Hippocampal formation (tissue), 2 donors: ENCODE measurements around the gene REM2.
A peak's percentile ranks its signal among the peaks of the same experiment; 100 is the strongest.
"Not testable (repeated sequence)": the region's sequence is repeated elsewhere in the genome, so short reads cannot be mapped to it uniquely, and the experiment has no call there.

ENCODE experiments used
- DNase-seq, 2 donors: peaks; one replicate each; lab custom pipeline; 2025; lab: John Stamatoyannopoulos, UW

Gene REM2

GRCh38 chr14:22848351-22849164 is 34.5 kb upstream of the REM2 start:
- DNase-seq, result no peak

- peak in 1 of 2 donors; percentile 39 for DNase-seq
These were observed 33.7 kb upstream of the REM2 start for GRCh38 chr14:22849212-22849819.

GRCh38 chr14:22850944-22851764 is 31.9 kb upstream of the REM2 start:
- peak; percentile 19 to 48 for DNase-seq

- DNase-seq, result not testable (repeated sequence)
These were observed 30.8 kb upstream of the REM2 start for GRCh38 chr14:22852178-22852577.

GRCh38 chr14:22852599-22852939 is 30.5 kb upstream of the REM2 start:
- DNase-seq, result no peak

GRCh38 chr14:22852940-22853767 is 29.9 kb upstream of the REM2 start:
- DNase-seq, result peak in 1 of 2 donors; percentile 70

GRCh38 chr14:22854296-22854695 is 28.7 kb upstream of the REM2 start:
- not testable (repeated sequence) for DNase-seq

GRCh38 chr14:22854963-22855724 is 27.9 kb upstream of the REM2 start:
- no peak for DNase-seq

GRCh38 chr14:22856428-22856827 is 26.6 kb upstream of the REM2 start:
- no peak for DNase-seq

GRCh38 chr14:22860377-22860776 is 22.6 kb upstream of the REM2 start:
- DNase-seq, result not testable (repeated sequence)

- DNase-seq, result no peak
These were observed 21.4 kb upstream of the REM2 start for GRCh38 chr14:22861651-22862050.

- no peak for DNase-seq
These were observed 18.0 kb upstream of the REM2 start for GRCh38 chr14:22864979-22865378.

GRCh38 chr14:22865424-22866405 is 17.3 kb upstream of the REM2 start:
- DNase-seq, result no peak

- no peak for DNase-seq
These were observed 16.1 kb upstream of the REM2 start for GRCh38 chr14:22866874-22867273.

GRCh38 chr14:22870811-22871223 is 12.2 kb upstream of the REM2 start:
- DNase-seq, result no peak

- peak; percentile 85 to 90 for DNase-seq
These were observed 11.6 kb upstream of the REM2 start, which contains the start of gene LRP10 for GRCh38 chr14:22871224-22872032. LRP10 (plus strand) TSS chr14:22871740; CDS start chr14:22872304, 564 bp downstream.

GRCh38 chr14:22872033-22872832 is 10.8 kb upstream of the REM2 start:
- DNase-seq, result peak; percentile 44 to 67
